Measurements from ENCODE around the gene HECTD2. TPM values are rescaled to one million over a fixed set of nuclear protein-coding genes. Genes with fewer than 3 reads are reported as not detected.
"Not testable (repeated sequence)": the region's sequence is repeated elsewhere in the genome, so short reads cannot be mapped to it uniquely, and the experiment has no call there.

HECTD2 gene
- total RNA-seq, 6 experiments from 2014 or later, result 1.5 to 3.7 (median 3.1) TPM

DNA sequence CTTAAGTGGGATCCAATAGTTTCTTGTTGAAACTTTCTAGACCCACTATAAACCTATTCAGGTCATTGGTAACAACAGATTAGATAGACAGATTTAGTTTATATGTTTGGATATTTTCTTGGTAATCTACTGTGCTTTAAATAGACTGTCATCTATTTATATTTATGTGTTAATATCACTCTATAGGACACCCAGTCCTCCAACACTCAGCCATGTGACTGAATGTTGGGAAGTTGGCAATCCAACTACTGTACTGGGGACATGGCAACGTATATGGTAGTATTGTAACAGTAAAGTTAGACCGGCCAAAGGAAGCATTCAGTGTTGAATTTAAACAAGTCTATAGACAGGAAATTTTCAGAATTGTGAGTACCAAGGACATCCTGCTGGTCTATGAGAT, 42.6 kb upstream of the HECTD2 start:
- no peaks in the 10 kb centered on the region for H3K27me3 ChIP-seq
- no peak overlapping the region for H3K4me3 ChIP-seq
- TF ChIP-seq, protein P1, sequence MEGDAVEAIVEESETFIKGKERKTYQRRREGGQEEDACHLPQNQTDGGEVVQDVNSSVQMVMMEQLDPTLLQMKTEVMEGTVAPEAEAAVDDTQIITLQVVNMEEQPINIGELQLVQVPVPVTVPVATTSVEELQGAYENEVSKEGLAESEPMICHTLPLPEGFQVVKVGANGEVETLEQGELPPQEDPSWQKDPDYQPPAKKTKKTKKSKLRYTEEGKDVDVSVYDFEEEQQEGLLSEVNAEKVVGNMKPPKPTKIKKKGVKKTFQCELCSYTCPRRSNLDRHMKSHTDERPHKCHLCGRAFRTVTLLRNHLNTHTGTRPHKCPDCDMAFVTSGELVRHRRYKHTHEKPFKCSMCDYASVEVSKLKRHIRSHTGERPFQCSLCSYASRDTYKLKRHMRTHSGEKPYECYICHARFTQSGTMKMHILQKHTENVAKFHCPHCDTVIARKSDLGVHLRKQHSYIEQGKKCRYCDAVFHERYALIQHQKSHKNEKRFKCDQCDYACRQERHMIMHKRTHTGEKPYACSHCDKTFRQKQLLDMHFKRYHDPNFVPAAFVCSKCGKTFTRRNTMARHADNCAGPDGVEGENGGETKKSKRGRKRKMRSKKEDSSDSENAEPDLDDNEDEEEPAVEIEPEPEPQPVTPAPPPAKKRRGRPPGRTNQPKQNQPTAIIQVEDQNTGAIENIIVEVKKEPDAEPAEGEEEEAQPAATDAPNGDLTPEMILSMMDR (IDR thresholded peaks at IDR 0.05), result no peak
- no peak for TF ChIP-seq POLR2A (IDR thresholded peaks at IDR 0.05)
- WGBS (ENCODE audit: insufficient coverage, low coverage, low lambda C conversion rate, missing lambda C conversion rate), result 29% methylated on average over 2 of the region's 2 CpGs
- intact Hi-C loops (cut with DNase I), result no loop called here
- DNase-seq (no peak), ATAC-seq (no peak)
- H3K27ac ChIP-seq, result no peak overlapping the region
- no peaks in the 10 kb centered on the region for H3K4me1 ChIP-seq
- no peaks in the 10 kb centered on the region for H3K36me3 ChIP-seq
- no peaks in the 10 kb centered on the region for H3K9me3 ChIP-seq

DNA sequence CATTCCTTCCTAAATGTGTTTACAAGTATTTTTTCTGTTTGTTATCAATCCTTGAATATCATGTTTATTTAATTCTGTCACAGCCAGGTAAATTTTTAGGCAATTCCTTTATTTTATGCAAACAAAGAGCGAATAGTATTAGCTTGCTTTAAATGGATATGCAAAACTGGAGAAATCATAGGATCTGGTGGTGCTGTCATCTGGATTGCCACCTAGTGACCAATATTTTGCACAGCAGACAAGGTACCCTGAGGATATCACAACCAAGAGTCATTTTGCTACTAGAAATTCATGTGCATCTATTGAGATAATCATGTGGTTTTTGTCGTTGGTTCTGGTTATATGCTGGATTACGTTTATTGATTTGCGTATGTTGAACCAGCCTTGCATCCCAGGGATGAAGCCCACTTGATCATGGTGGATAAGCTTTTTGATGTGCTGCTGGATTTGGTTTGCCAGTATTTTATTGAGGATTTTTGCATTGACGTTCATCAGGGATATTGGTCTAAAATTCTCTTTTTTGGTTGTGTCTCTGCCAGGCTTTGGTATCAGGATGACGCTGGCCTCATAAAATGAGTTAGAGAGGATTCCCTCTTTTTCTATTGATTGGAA, 40.1 kb upstream of the HECTD2 start:
- DNase-seq; H3K36me3 ChIP-seq; H3K4me1 ChIP-seq; H3K27ac ChIP-seq; H3K27me3 ChIP-seq; H3K4me3 ChIP-seq; intact Hi-C loops (cut with DNase I): not testable (repeated sequence)
- peak; percentile 77 to 87 (median 80) for ATAC-seq
- peaks cover 0 to 13% (median 0%) of the 10 kb centered on the region in 4 donors for H3K9me3 ChIP-seq
- 54% methylated on average over 4 of the region's 6 CpGs for WGBS (ENCODE audit: insufficient coverage, low coverage, low lambda C conversion rate, missing lambda C conversion rate)
- TF ChIP-seq, protein P1 (IDR thresholded peaks at IDR 0.05), result peak; percentile 55 to 71 (median 61)

DNA sequence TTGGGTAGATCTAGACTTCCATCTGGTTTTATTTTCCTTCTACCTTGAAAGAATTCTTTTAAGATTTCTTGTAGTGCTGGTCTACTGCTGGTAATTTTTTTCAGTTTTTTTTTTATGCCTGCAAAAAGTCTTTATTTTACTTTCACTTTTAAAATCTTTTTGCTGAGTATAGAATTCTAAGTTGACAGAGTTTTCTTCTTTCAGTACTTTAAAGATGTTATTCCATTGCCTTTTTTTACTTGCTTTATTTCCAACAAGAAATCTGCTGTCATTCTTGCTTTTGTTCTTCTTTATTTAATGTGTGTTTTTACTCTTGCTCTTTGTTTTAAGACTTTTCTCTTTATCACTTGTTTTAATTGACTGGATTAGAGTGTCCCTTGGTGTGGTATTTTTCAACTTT, 36.1 kb upstream of the HECTD2 start:
- TF ChIP-seq, protein P1 (IDR thresholded peaks at IDR 0.05), result no peak
- no peak for TF ChIP-seq POLR2A (IDR thresholded peaks at IDR 0.05)
- ATAC-seq, result no peak
- H3K27ac ChIP-seq, result no peak overlapping the region
- no peaks in the 10 kb centered on the region for H3K36me3 ChIP-seq
- H3K27me3 ChIP-seq, result no peaks in the 10 kb centered on the region
- intact Hi-C loops (cut with DNase I), result no loop called here
- DNase-seq, result no peak
- no peak overlapping the region for H3K4me3 ChIP-seq
- no peaks in the 10 kb centered on the region for H3K4me1 ChIP-seq
- H3K9me3 ChIP-seq, result peaks cover 0 to 13% (median 0%) of the 10 kb centered on the region in 4 donors

DNA sequence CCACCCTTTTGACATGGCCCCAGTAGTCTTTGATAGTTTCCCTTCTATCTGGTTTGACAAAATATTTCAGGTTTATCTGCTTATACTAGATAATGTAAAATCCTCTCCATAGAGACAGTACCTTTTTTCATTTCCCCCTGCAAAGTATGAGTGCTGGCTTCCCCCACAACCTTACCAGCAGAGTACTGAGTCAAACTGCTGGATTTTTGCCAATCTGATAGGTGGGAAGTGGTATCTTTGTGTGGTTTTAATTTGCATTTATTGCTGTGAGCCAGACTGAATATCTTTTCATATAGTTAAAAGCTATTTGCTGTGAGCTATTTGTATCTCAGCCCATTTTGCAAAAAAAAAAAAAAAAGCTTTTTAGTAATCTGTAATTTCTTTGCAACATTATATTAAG, 32.1 kb upstream of the HECTD2 start:
- DNase-seq, result no peak
- Histone ChIP-seq H3K9me3 (peaks cover 0 to 13% (median 0%) of the 10 kb centered on the region in 4 donors), H3K27me3 (no peaks in the 10 kb centered on the region), H3K36me3 (no peaks in the 10 kb centered on the region), H3K4me1 (no peaks in the 10 kb centered on the region), H3K4me3 (no peak overlapping the region), H3K27ac (no peak overlapping the region)
- TF ChIP-seq POLR2A (IDR thresholded peaks at IDR 0.05), result no peak
- TF ChIP-seq, protein P1 (IDR thresholded peaks at IDR 0.05), result no peak
- no peak for ATAC-seq
- intact Hi-C loops (cut with DNase I), result no loop called here

DNA sequence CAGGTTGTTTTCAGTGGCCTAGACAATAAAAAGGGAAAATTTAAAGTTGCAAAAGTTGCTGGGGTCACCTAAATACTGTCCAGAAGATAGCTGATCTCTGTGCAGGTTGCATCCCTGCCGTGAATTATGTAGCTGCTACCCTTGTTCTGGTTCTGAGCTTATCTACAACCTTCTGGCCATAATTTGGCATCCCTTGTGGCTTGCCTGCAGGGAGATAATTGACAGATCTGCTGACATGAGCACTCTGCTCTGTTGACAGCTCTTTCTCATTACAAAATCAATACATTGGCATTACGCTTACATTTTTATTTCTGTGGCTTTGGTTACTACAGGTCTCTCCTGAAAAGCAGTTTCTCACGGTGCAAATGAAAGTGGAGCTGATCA, 29.3 kb upstream of the HECTD2 start:
- WGBS (ENCODE audit: insufficient coverage, low coverage, low lambda C conversion rate, missing lambda C conversion rate), result 43% methylated on average over 2 of the region's 3 CpGs
- intact Hi-C loops (cut with DNase I), result no loop called here
- ATAC-seq (no peak), DNase-seq (no peak)
- Histone ChIP-seq H3K9me3 (no peaks in the 10 kb centered on the region), H3K4me1 (no peaks in the 10 kb centered on the region), H3K27me3 (no peaks in the 10 kb centered on the region), H3K27ac (no peak overlapping the region), H3K36me3 (no peaks in the 10 kb centered on the region), H3K4me3 (no peak overlapping the region)
- no peak for TF ChIP-seq POLR2A (IDR thresholded peaks at IDR 0.05)
- TF ChIP-seq, protein P1 (IDR thresholded peaks at IDR 0.05), result no peak

All from right lobe of liver (tissue), 6 donors.